CD4-positive, CD25-positive, alpha-beta regulatory T cell (primary cell): ENCODE data around the gene UBE3D. TPM values are rescaled to one million over a fixed set of nuclear protein-coding genes. Genes with fewer than 3 reads are reported as not detected.

Experiments
- ATAC-seq, 2 donors: fragments of 150-1000 bp; cut with Tn5 transposase; one replicate each; pipeline ENCODE4 v1.10.0; 2021; ENCODE audit warnings: low read depth in 2 of 2, moderate number of reproducible peaks in 2 of 2, moderate library complexity in 1 of 2
- DNase-seq, 3 donors: peaks; one replicate each; pipeline versions ENCODE4 v3.0.0 to v3.0.0-alpha.2; 2012 to 2022; ENCODE audit warnings: mixed read lengths in 1 of 3
- H3K27ac ChIP-seq: one replicate; pipeline ENCODE4 v1.7.0; 2013; ENCODE audit warnings: mild to moderate bottlenecking, low read length; ENCODE audit not compliant: insufficient read depth, poor library complexity, severe bottlenecking
- H3K27me3 ChIP-seq: one replicate; pipeline ENCODE4 v1.7.0; 2013; ENCODE audit warnings: low read length; ENCODE audit not compliant: control insufficient read depth, insufficient read depth
- H3K36me3 ChIP-seq: one replicate; pipeline ENCODE4 v1.7.0; 2013; ENCODE audit warnings: mild to moderate bottlenecking, low read length, moderate library complexity; ENCODE audit not compliant: control insufficient read depth, insufficient read depth
- H3K4me1 ChIP-seq: 2 replicates; pipeline ENCODE4 v1.7.0; 2013; ENCODE audit warnings: mild to moderate bottlenecking, low read length; ENCODE audit not compliant: insufficient read depth, control insufficient read depth, poor library complexity, severe bottlenecking
- H3K4me3 ChIP-seq: one replicate; pipeline ENCODE4 v1.7.0; 2013; ENCODE audit warnings: low read depth, mild to moderate bottlenecking, low read length, moderate library complexity
- H3K9me3 ChIP-seq, 2 experiments: 1 replicate in 1 of 2; 2 replicates in 1 of 2; pipeline ENCODE4 v1.7.0; 2013; ENCODE audit warnings: low read length in 2 of 2, mild to moderate bottlenecking in 1 of 2, moderate library complexity in 1 of 2; ENCODE audit not compliant: control insufficient read depth in 2 of 2
- H3K27ac Mint-ChIP-seq, 3 donors: one replicate each; pipeline ENCODE4 v1.8.0; 2020 to 2022; ENCODE audit warnings: mild to moderate bottlenecking in 3 of 3, mixed read lengths in 3 of 3, moderate library complexity in 2 of 3
- H3K27me3 Mint-ChIP-seq: one replicate; pipeline ENCODE4 v1.8.0; 2022; ENCODE audit warnings: mild to moderate bottlenecking, mixed read lengths
- H3K36me3 Mint-ChIP-seq: one replicate; pipeline ENCODE4 v1.8.0; 2020; ENCODE audit warnings: mixed read lengths
- H3K4me1 Mint-ChIP-seq, 4 donors: one replicate each; pipeline ENCODE4 v1.8.0; 2020 to 2022; ENCODE audit warnings: mixed read lengths in 4 of 4, mild to moderate bottlenecking in 1 of 4
- H3K4me3 Mint-ChIP-seq, 4 donors: one replicate each; pipeline ENCODE4 v1.8.0; 2020 to 2022; ENCODE audit warnings: mild to moderate bottlenecking in 4 of 4, mixed read lengths in 4 of 4, moderate library complexity in 3 of 4
- H3K9me3 Mint-ChIP-seq, 7 donors: one replicate each; pipeline ENCODE4 v1.8.0; 2020 to 2022; ENCODE audit warnings: mixed read lengths in 7 of 7, mild to moderate bottlenecking in 3 of 7, moderate library complexity in 2 of 7
- polyA plus RNA-seq, 4 donors: library from polyadenylated mRNA; unstranded; fragments of 300-500 nt; fragmentation: Illumina TruSeq; gene quantifications; one replicate each; pipeline ENCODE4 v1.2.3, GENCODE V29; 2021
- total RNA-seq: library from RNA; stranded (reverse); gene quantifications from one replicate; pipeline ENCODE4 v1.2.3, GENCODE V29; 2022

UBE3D gene
- total and polyA plus RNA-seq, 5 donors from 2014 or later = 3.8 to 7.8 (median 5.5) TPM

- Histone ChIP-seq H3K4me1 (no peaks in the 10 kb centered on the region), H3K27me3 (no peaks in the 10 kb centered on the region), H3K4me3 (no peak overlapping the region), H3K9me3 (no peaks in the 10 kb centered on the region), H3K27ac (no peak overlapping the region), H3K36me3 (no peaks in the 10 kb centered on the region)
- Mint-ChIP-seq H3K9me3 (peaks cover 0 to 3% (median 0%) of the 10 kb centered on the region in 7 donors), H3K27ac (no peak overlapping the region), H3K4me1 (peaks cover 0 to 40% (median 21%) of the 10 kb centered on the region in 4 donors), H3K27me3 (no peaks in the 10 kb centered on the region), H3K36me3 (peaks cover under 1% of the 10 kb centered on the region), H3K4me3 (no peak overlapping the region)
- DNase-seq (no peak), ATAC-seq (no peak)
Measured at GRCh38 chr6:83092756-83093399, 27.2 kb upstream of the UBE3D start.

- no peaks in the 10 kb centered on the region for H3K4me1 ChIP-seq
- no peaks in the 10 kb centered on the region for H3K27me3 ChIP-seq
- H3K27ac Mint-ChIP-seq = no peak overlapping the region
- peaks cover 10% of the 10 kb centered on the region for H3K36me3 Mint-ChIP-seq
- H3K27ac ChIP-seq = no peak overlapping the region
- no peaks in the 10 kb centered on the region for H3K9me3 ChIP-seq
- H3K4me3 ChIP-seq = no peak overlapping the region
- H3K4me3 Mint-ChIP-seq = peak overlapping the region in 1 of 4 donors; percentile 56
- H3K27me3 Mint-ChIP-seq = no peaks in the 10 kb centered on the region
- DNase-seq (peak in 1 of 3 donors; percentile 21), ATAC-seq (no peak)
- peaks cover 16 to 40% (median 31%) of the 10 kb centered on the region in 4 donors for H3K4me1 Mint-ChIP-seq
- no peaks in the 10 kb centered on the region for H3K36me3 ChIP-seq
- peaks cover 0 to 4% (median 0%) of the 10 kb centered on the region in 7 donors for H3K9me3 Mint-ChIP-seq
Measured at GRCh38 chr6:83086751-83087150, 21.1 kb upstream of the UBE3D start.

- no peak for ATAC-seq
- Mint-ChIP-seq H3K4me3 (no peak overlapping the region), H3K36me3 (peaks cover 10% of the 10 kb centered on the region), H3K27me3 (no peaks in the 10 kb centered on the region), H3K9me3 (peaks cover 0 to 4% (median 0%) of the 10 kb centered on the region in 7 donors), H3K27ac (no peak overlapping the region), H3K4me1 (peaks cover 30 to 42% (median 36%) of the 10 kb centered on the region in 4 donors)
- no peak overlapping the region for H3K27ac ChIP-seq
- H3K36me3 ChIP-seq = no peaks in the 10 kb centered on the region
- H3K4me3 ChIP-seq = no peak overlapping the region
- no peak for DNase-seq
- H3K4me1 ChIP-seq = peaks cover 7% of the 10 kb centered on the region
- no peaks in the 10 kb centered on the region for H3K9me3 ChIP-seq
- H3K27me3 ChIP-seq = no peaks in the 10 kb centered on the region
Measured at GRCh38 chr6:83083476-83083875, 17.8 kb upstream of the UBE3D start.

- Histone ChIP-seq H3K27me3 (no peaks in the 10 kb centered on the region), H3K4me1 (peaks cover 6% of the 10 kb centered on the region), H3K4me3 (no peak overlapping the region), H3K36me3 (peaks cover 2% of the 10 kb centered on the region), H3K9me3 (no peaks in the 10 kb centered on the region), H3K27ac (no peak overlapping the region)
- peaks cover 19% of the 10 kb centered on the region for H3K36me3 Mint-ChIP-seq
- DNase-seq = no peak
- no peaks in the 10 kb centered on the region for H3K9me3 Mint-ChIP-seq
- no peak overlapping the region for H3K27ac Mint-ChIP-seq
- H3K27me3 Mint-ChIP-seq = no peaks in the 10 kb centered on the region
- no peak for ATAC-seq
- H3K4me3 Mint-ChIP-seq = no peak overlapping the region
- H3K4me1 Mint-ChIP-seq = peaks cover 28 to 42% (median 31%) of the 10 kb centered on the region in 4 donors
Measured at GRCh38 chr6:83073615-83074014, 8.0 kb upstream of the UBE3D start.

- peaks cover 11% of the 10 kb centered on the region for H3K4me1 ChIP-seq
- H3K4me3 ChIP-seq = no peak overlapping the region
- no peak overlapping the region for H3K27ac ChIP-seq
- Mint-ChIP-seq H3K27me3 (no peaks in the 10 kb centered on the region), H3K36me3 (peaks cover 19% of the 10 kb centered on the region), H3K9me3 (no peaks in the 10 kb centered on the region), H3K4me1 (peaks cover 22 to 37% (median 29%) of the 10 kb centered on the region in 4 donors), H3K4me3 (no peak overlapping the region), H3K27ac (no peak overlapping the region)
- no peaks in the 10 kb centered on the region for H3K9me3 ChIP-seq
- ATAC-seq (no peak), DNase-seq (no peak)
- peaks cover 2% of the 10 kb centered on the region for H3K36me3 ChIP-seq
- H3K27me3 ChIP-seq = no peaks in the 10 kb centered on the region
Measured at GRCh38 chr6:83072726-83073125, 7.1 kb upstream of the UBE3D start.

GRCh38 chr6:83071707-83072106 is 6.1 kb upstream of the UBE3D start:
- H3K9me3 ChIP-seq = no peaks in the 10 kb centered on the region
- H3K4me1 ChIP-seq = peaks cover 11% of the 10 kb centered on the region
- H3K27me3 ChIP-seq = no peaks in the 10 kb centered on the region
- Mint-ChIP-seq H3K36me3 (peaks cover 15% of the 10 kb centered on the region), H3K9me3 (no peaks in the 10 kb centered on the region), H3K4me1 (peaks cover 27 to 35% (median 31%) of the 10 kb centered on the region in 4 donors), H3K27ac (no peak overlapping the region), H3K4me3 (no peak overlapping the region), H3K27me3 (peaks cover 4% of the 10 kb centered on the region)
- ATAC-seq = no peak
- no peak overlapping the region for H3K27ac ChIP-seq
- no peak overlapping the region for H3K4me3 ChIP-seq
- DNase-seq = no peak
- peaks cover 2% of the 10 kb centered on the region for H3K36me3 ChIP-seq

- peaks cover 29 to 37% (median 33%) of the 10 kb centered on the region in 4 donors for H3K4me1 Mint-ChIP-seq
- no peaks in the 10 kb centered on the region for H3K9me3 Mint-ChIP-seq
- no peaks in the 10 kb centered on the region for H3K27me3 ChIP-seq
- H3K4me3 ChIP-seq = no peak overlapping the region
- no peak overlapping the region for H3K27ac ChIP-seq
- DNase-seq = no peak
- H3K27ac Mint-ChIP-seq = peak overlapping the region in 1 of 3 donors; percentile 22
- H3K36me3 Mint-ChIP-seq = peaks cover 8% of the 10 kb centered on the region
- peaks cover 2% of the 10 kb centered on the region for H3K36me3 ChIP-seq
- ATAC-seq = no peak
- H3K27me3 Mint-ChIP-seq = peaks cover 4% of the 10 kb centered on the region
- no peak overlapping the region for H3K4me3 Mint-ChIP-seq
- peaks cover 15% of the 10 kb centered on the region for H3K4me1 ChIP-seq
- no peaks in the 10 kb centered on the region for H3K9me3 ChIP-seq
Measured at GRCh38 chr6:83071023-83071422, 5.4 kb upstream of the UBE3D start.

GRCh38 chr6:83069633-83070032 is 4.0 kb upstream of the UBE3D start:
- no peak for DNase-seq
- H3K4me3 Mint-ChIP-seq = no peak overlapping the region
- no peak overlapping the region for H3K27ac Mint-ChIP-seq
- peak overlapping the region; percentile 20 for H3K4me3 ChIP-seq
- H3K9me3 ChIP-seq = no peaks in the 10 kb centered on the region
- no peaks in the 10 kb centered on the region for H3K9me3 Mint-ChIP-seq
- peaks cover 2% of the 10 kb centered on the region for H3K36me3 ChIP-seq
- H3K27ac ChIP-seq = no peak overlapping the region
- no peaks in the 10 kb centered on the region for H3K27me3 ChIP-seq
- H3K36me3 Mint-ChIP-seq = no peaks in the 10 kb centered on the region
- H3K4me1 ChIP-seq = peaks cover 27% of the 10 kb centered on the region
- peaks cover 4% of the 10 kb centered on the region for H3K27me3 Mint-ChIP-seq
- H3K4me1 Mint-ChIP-seq = peaks cover 29 to 43% (median 36%) of the 10 kb centered on the region in 4 donors
- ATAC-seq = no peak
